ENCODE measurements around the gene MFSD2A. TPM values are rescaled to one million over a fixed set of nuclear protein-coding genes. Genes with fewer than 3 reads are reported as not detected.
A peak's percentile ranks its signal among the peaks of the same experiment; 100 is the strongest.
"Not testable (repeated sequence)": the region's sequence is repeated elsewhere in the genome, so short reads cannot be mapped to it uniquely, and the experiment has no call there.

The MFSD2A gene
- total RNA-seq, 1 experiment from 2014 or later: 19.9 TPM

DNA sequence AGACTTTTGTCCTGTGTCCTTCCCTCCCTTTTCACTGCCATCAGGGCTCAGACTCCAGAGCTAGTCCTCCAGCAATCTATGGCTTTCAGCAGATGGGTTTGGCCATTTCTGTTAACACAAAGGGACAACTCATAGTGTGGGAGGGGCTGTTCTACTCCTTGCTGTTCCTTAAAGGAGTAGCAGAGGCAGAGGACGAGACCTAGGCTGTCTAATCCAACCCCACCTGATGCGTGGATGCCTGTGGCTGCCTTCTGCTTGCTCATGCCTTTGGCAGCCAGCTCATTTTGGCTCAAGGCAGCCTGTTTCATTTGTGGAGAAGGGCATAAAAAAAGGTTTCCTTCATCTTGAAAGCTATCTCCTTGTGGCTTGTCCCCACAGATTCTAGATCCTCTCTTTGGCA, 27.0 kb downstream of the MFSD2A start:
- Histone ChIP-seq H2BK15ac (ENCODE audit: low read depth, low read length) (no peak overlapping the region), H3K79me2 (ENCODE audit: insufficient read depth, low read length) (no peaks in the 10 kb centered on the region), H3K79me1 (ENCODE audit: insufficient read depth, low read depth, low read length, poor library complexity, severe bottlenecking) (no peaks in the 10 kb centered on the region), H4K8ac (replicated peaks; ENCODE audit: insufficient read length, low read depth, low read length) (no peak overlapping the region), H2BK5ac (ENCODE audit: insufficient read length, low read length) (no peak overlapping the region), H3K23ac (ENCODE audit: insufficient read length, low read depth, low read length) (no peak overlapping the region), H3K4me2 (ENCODE audit: insufficient read depth, insufficient read length, low read length) (no peak overlapping the region), H2AK5ac (ENCODE audit: insufficient read length, low read length) (no peak overlapping the region), H3K9me3 (ENCODE audit: control insufficient read depth, low read depth, low read length) (no peaks in the 10 kb centered on the region), H2BK120ac (ENCODE audit: low read depth, low read length, poor library complexity, severe bottlenecking) (no peak overlapping the region), H2BK20ac (ENCODE audit: low read depth, low read length, poor library complexity, severe bottlenecking) (no peak overlapping the region), H3K27me3 (ENCODE audit: insufficient read depth, low read length) (no peaks in the 10 kb centered on the region), H2AFZ (ENCODE audit: low read length) (peak overlapping the region; percentile 33), H4K5ac (ENCODE audit: insufficient read length, low read depth, low read length) (no peak overlapping the region), H3K9ac (ENCODE audit: extremely low read depth, insufficient read length, low read length) (no peak overlapping the region), H3K4ac (ENCODE audit: low read depth, low read length) (no peak overlapping the region), H3K18ac (ENCODE audit: insufficient read length, low read depth, low read length) (peak overlapping the region; percentile 63), H3K14ac (ENCODE audit: insufficient read depth, low read length) (peak overlapping the region; percentile 8; the same call in 1 of the 2 replicates), H3T11ph (ENCODE audit: low read length) (no peak overlapping the region), H4K20me1 (ENCODE audit: control insufficient read depth, insufficient read depth, insufficient read length) (no peaks in the 10 kb centered on the region), H4K91ac (ENCODE audit: insufficient read length, low read depth, low read length) (no peak overlapping the region), H3K4me1 (ENCODE audit: insufficient read depth, low read length) (peaks cover 7% of the 10 kb centered on the region; the same call in 1 of the 2 replicates), H2BK12ac (ENCODE audit: insufficient read length, low read depth, low read length) (peak overlapping the region; percentile 76), H3K27ac (ENCODE audit: insufficient read length, low read depth, low read length) (no peak overlapping the region), H3K23me2 (ENCODE audit: insufficient read length, low read depth, low read length, poor library complexity, severe bottlenecking) (no peaks in the 10 kb centered on the region), H3K56ac (ENCODE audit: insufficient read length, low read depth, low read length) (no peak overlapping the region)
- peak; percentile 39 for DNase-seq
- H3K4me1 Mint-ChIP-seq: peaks cover 39 to 42% of the 10 kb centered on the region in 2 experiments
- H3K27me3 Mint-ChIP-seq (ENCODE audit: low read depth): no peaks in the 10 kb centered on the region; the same call in 1 of the 2 replicates
- WGBS (ENCODE audit: extremely low coverage, insufficient read length, low lambda C conversion rate): no CpG with 5 or more reads among the region's 2 CpGs
- H3K36me3 Mint-ChIP-seq (ENCODE audit: insufficient read depth in 1 of 3, low read depth in 3 of 3): peaks cover 0 to 9% (median 5%) of the 10 kb centered on the region in 3 experiments; a peak in 4 of 7 replicates
- H3K27ac Mint-ChIP-seq: peak overlapping the region in 1 of 3 experiments; percentile 43; a peak in 2 of 7 replicates
- H3K4me3 Mint-ChIP-seq: no peak overlapping the region
- no peak for TF ChIP-seq CTCF (conservative IDR thresholded peaks at IDR 0.05)
- peaks cover 5% of the 10 kb centered on the region in 2 experiments; a peak in 3 of 5 replicates for H3K9me3 Mint-ChIP-seq

DNA sequence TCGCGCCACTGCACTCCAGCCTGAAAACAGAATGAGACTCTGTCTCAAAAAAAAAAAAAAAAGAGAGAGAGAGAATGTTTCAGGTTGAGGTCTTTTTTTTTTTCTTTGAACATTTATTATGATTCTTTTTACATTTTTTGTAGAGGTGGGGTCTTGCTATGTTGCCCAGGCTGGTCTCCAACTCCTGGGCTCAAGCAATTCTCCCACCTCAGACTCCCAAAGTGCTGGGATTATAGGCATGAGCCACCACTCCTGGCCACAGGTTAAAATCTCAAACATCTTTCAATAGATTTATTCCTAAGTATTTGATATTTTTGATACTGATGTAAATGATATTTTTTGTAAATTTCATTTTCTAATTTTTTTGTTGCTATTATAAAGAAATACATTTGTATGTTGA, 29.5 kb downstream of the MFSD2A start:
- H3K18ac ChIP-seq (ENCODE audit: insufficient read length, low read depth, low read length); H2BK12ac ChIP-seq (ENCODE audit: insufficient read length, low read depth, low read length); H3K14ac ChIP-seq (ENCODE audit: insufficient read depth, low read length): not testable (repeated sequence)

More for the DNA sequence above, 29.5 kb downstream of the MFSD2A start:
- H4K91ac ChIP-seq (ENCODE audit: insufficient read length, low read depth, low read length); H2BK15ac ChIP-seq (ENCODE audit: low read depth, low read length); H3K4ac ChIP-seq (ENCODE audit: low read depth, low read length); H2BK120ac ChIP-seq (ENCODE audit: low read depth, low read length, poor library complexity, severe bottlenecking); H2AK5ac ChIP-seq (ENCODE audit: insufficient read length, low read length); H3K4me2 ChIP-seq (ENCODE audit: insufficient read depth, insufficient read length, low read length); H4K8ac ChIP-seq (replicated peaks; ENCODE audit: insufficient read length, low read depth, low read length); H3K27ac Mint-ChIP-seq; DNase-seq; H3K27ac ChIP-seq (ENCODE audit: insufficient read length, low read depth, low read length); H3K9me3 ChIP-seq (ENCODE audit: control insufficient read depth, low read depth, low read length); H3K27me3 ChIP-seq (ENCODE audit: insufficient read depth, low read length); H3K4me3 Mint-ChIP-seq; H3K27me3 Mint-ChIP-seq (ENCODE audit: low read depth); H3K56ac ChIP-seq (ENCODE audit: insufficient read length, low read depth, low read length); H3K23ac ChIP-seq (ENCODE audit: insufficient read length, low read depth, low read length); H3K36me3 Mint-ChIP-seq (ENCODE audit: insufficient read depth in 1 of 3, low read depth in 3 of 3); H2BK5ac ChIP-seq (ENCODE audit: insufficient read length, low read length); H4K5ac ChIP-seq (ENCODE audit: insufficient read length, low read depth, low read length); H3K9me3 Mint-ChIP-seq; H3K23me2 ChIP-seq (ENCODE audit: insufficient read length, low read depth, low read length, poor library complexity, severe bottlenecking); H3K4me1 ChIP-seq (ENCODE audit: insufficient read depth, low read length); H3K79me2 ChIP-seq (ENCODE audit: insufficient read depth, low read length); H2BK20ac ChIP-seq (ENCODE audit: low read depth, low read length, poor library complexity, severe bottlenecking); H3T11ph ChIP-seq (ENCODE audit: low read length); H4K20me1 ChIP-seq (ENCODE audit: control insufficient read depth, insufficient read depth, insufficient read length); H3K9ac ChIP-seq (ENCODE audit: extremely low read depth, insufficient read length, low read length); H2AFZ ChIP-seq (ENCODE audit: low read length); H3K79me1 ChIP-seq (ENCODE audit: insufficient read depth, low read depth, low read length, poor library complexity, severe bottlenecking): not testable (repeated sequence)
- WGBS (ENCODE audit: extremely low coverage, insufficient read length, low lambda C conversion rate): no CpG with 5 or more reads among the region's 2 CpGs
- H3K4me1 Mint-ChIP-seq: peaks cover 32 to 33% of the 10 kb centered on the region in 2 experiments

Data from H9 (cell line).